ENCODE data around the gene TNS3.
A peak's percentile ranks its signal among the peaks of the same experiment; 100 is the strongest.

Gene TNS3

DNA sequence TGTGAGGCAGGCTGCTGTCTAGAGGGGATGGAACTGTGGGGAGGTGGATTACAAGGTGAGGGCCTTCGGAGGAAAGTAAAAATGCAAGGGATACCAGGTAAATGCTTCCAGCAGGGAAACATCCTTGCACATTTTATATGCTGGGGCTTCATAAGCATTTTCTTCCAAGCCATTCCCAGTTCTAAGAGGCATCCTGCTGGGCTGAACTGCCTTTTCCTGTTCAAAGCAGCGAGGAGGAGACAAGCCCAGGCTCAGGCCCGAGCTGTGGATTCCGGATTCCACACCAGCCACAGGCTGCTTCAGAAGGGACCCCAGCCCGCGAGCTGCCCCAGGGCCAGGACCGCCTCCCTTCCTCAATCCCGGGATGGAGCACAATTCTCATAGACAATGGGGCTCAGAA lies 249.7 kb downstream of the TNS3 start:
- H3K27ac ChIP-seq: no peak overlapping the region
- TF ChIP-seq EZH2 (IDR thresholded peaks at IDR 0.05): no peak
- no peak for TF ChIP-seq FOXP2 (optimal IDR thresholded peaks at IDR 0.05; ENCODE audit: control extremely low read depth, extremely low read length, insufficient read depth)
- TF ChIP-seq POLR2AphosphoS5 (IDR thresholded peaks at IDR 0.05; ENCODE audit: borderline replicate concordance, low read depth, low read length): no peak
- DNase-seq (ENCODE audit: low read depth, low spot score): no peak
- no peak overlapping the region for H3K4me3 ChIP-seq
- no peaks in the 10 kb centered on the region for H3K9me3 ChIP-seq (ENCODE audit: low read depth, low read length)
- no peaks in the 10 kb centered on the region for H3K36me3 ChIP-seq (ENCODE audit: insufficient read depth, low read length)
- no peak overlapping the region for H3K9ac ChIP-seq (ENCODE audit: insufficient read length)

DNA sequence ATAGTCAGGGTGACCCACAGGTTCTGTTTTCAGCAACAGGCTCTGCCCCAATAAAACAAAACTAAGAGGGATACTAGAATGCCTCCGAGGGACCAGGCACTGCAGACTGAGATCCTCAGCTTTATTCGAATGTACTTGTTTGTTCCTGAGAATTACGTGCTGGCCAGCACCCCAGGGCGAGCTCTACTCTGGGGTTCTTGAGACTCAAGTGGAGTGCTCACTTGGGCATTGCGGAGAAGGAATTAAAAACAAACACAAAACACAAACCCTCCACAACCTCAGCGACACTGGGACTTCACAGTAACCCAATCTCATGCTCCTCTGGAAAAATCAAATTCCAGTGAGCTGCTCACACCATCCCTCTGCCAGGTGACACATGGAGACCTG lies 250.7 kb downstream of the TNS3 start:
- no peak for DNase-seq (ENCODE audit: low read depth, low spot score)

DNA sequence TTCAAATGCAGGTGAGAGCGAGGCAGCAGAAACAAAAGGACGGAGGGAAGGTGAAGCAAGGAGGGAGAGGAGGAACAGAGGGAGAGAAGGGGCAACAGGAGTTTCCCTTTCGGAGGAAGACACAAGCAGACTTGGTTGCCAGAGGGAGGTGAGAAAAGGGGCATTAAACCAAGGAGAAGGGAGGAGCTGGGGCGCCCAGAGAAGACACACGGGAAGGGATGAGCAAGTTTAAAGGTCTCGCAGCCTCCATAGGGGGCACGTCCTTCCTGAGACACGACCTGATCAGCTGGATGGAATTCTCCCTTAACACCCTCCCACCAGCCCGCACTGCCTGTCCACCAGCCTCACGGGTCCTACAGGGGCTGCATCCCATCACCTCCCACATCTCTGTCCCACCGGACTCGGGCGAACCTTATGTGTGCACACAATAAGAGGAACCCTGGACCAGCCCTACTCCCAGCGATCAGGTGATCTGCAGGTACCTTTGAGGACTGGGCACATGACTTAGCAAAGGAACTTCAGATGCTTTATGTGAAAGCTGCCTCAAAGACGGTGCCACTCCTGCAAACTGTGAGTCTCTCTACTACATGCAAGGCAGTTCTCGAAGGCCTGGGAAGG lies 251.2 kb downstream of the TNS3 start:
- H3K9me3 ChIP-seq (ENCODE audit: low read depth, low read length): no peaks in the 10 kb centered on the region
- no peak overlapping the region for H3K27ac ChIP-seq
- no peak for DNase-seq (ENCODE audit: low read depth, low spot score)
- H3K36me3 ChIP-seq (ENCODE audit: insufficient read depth, low read length): no peaks in the 10 kb centered on the region
- no peak for TF ChIP-seq FOXP2 (optimal IDR thresholded peaks at IDR 0.05; ENCODE audit: control extremely low read depth, extremely low read length, insufficient read depth)
- TF ChIP-seq POLR2AphosphoS5 (IDR thresholded peaks at IDR 0.05; ENCODE audit: borderline replicate concordance, low read depth, low read length): no peak
- no peak for TF ChIP-seq EZH2 (IDR thresholded peaks at IDR 0.05)
- no peak overlapping the region for H3K9ac ChIP-seq (ENCODE audit: insufficient read length)
- H3K4me3 ChIP-seq: no peak overlapping the region

More for the DNA sequence above, 250.7 kb downstream of the TNS3 start:
- Histone ChIP-seq H3K36me3 (ENCODE audit: insufficient read depth, low read length) (no peaks in the 10 kb centered on the region), H3K4me3 (no peak overlapping the region), H3K9me3 (ENCODE audit: low read depth, low read length) (no peaks in the 10 kb centered on the region), H3K27ac (no peak overlapping the region), H3K9ac (ENCODE audit: insufficient read length) (no peak overlapping the region)
- TF ChIP-seq POLR2AphosphoS5 (IDR thresholded peaks at IDR 0.05; ENCODE audit: borderline replicate concordance, low read depth, low read length): no peak
- TF ChIP-seq EZH2 (IDR thresholded peaks at IDR 0.05): no peak
- no peak for TF ChIP-seq FOXP2 (optimal IDR thresholded peaks at IDR 0.05; ENCODE audit: control extremely low read depth, extremely low read length, insufficient read depth)

DNA sequence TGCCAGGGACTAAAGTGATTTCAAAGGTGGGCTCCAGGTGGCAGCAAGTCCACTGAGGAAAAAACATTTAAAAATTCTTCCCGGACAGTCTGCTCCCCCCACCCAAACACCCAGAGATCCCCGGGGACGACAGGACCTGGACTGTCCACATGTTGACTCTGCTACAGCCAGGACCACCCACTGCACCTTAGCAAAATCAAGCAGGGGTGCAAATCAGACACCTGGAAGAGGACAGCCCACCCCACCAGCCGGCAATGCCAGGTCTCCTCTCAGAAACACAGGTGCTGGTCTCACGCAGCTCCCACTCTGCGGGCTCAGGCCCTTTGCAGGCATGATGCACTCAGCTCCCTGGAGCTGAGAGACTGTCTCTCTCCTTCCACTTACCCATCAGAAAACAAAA lies 251.9 kb downstream of the TNS3 start:
- no peak for TF ChIP-seq FOXP2 (optimal IDR thresholded peaks at IDR 0.05; ENCODE audit: control extremely low read depth, extremely low read length, insufficient read depth)
- Histone ChIP-seq H3K36me3 (ENCODE audit: insufficient read depth, low read length) (no peaks in the 10 kb centered on the region), H3K9ac (ENCODE audit: insufficient read length) (no peak overlapping the region), H3K9me3 (ENCODE audit: low read depth, low read length) (no peaks in the 10 kb centered on the region), H3K4me3 (no peak overlapping the region), H3K27ac (no peak overlapping the region)
- DNase-seq (ENCODE audit: low read depth, low spot score): no peak

DNA sequence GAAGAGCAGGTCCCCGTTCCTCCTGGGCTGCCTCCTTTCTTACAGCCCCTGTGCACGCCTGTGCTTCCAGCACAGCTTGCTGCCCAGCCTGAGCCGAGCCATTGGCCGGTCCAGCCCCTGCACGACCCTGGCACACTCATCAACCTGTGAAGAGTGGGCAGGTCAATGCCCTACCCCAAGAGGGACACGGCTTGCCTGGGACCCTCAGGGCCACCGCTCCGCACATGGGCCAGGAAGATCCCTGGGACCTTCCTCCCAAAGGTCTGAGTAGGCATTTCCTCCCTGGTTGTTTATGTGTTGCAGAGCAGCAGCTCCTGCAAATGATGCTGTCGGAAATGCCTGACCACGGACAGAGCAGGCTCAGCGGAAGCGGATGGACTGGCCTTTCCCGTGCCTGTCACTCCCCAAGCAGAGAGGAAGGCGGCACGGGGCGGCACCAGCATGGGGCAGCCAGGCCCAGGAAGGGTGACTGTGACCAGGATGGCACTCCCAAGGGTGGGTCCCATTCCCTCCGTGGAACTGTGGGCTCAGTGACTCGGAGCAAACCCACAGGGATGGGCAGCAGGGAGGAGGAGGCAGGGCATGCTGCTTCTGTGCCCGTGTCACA lies 252.5 kb downstream of the TNS3 start:
- Histone ChIP-seq H3K36me3 (ENCODE audit: insufficient read depth, low read length) (no peaks in the 10 kb centered on the region), H3K9me3 (ENCODE audit: low read depth, low read length) (no peaks in the 10 kb centered on the region), H3K4me3 (no peak overlapping the region), H3K9ac (ENCODE audit: insufficient read length) (no peak overlapping the region), H3K27ac (no peak overlapping the region)
- no peak for DNase-seq (ENCODE audit: low read depth, low spot score)
- TF ChIP-seq FOXP2 (optimal IDR thresholded peaks at IDR 0.05; ENCODE audit: control extremely low read depth, extremely low read length, insufficient read depth) (no peak), POLR2AphosphoS5 (IDR thresholded peaks at IDR 0.05; ENCODE audit: borderline replicate concordance, low read depth, low read length) (no peak), EZH2 (IDR thresholded peaks at IDR 0.05) (no peak)

DNA sequence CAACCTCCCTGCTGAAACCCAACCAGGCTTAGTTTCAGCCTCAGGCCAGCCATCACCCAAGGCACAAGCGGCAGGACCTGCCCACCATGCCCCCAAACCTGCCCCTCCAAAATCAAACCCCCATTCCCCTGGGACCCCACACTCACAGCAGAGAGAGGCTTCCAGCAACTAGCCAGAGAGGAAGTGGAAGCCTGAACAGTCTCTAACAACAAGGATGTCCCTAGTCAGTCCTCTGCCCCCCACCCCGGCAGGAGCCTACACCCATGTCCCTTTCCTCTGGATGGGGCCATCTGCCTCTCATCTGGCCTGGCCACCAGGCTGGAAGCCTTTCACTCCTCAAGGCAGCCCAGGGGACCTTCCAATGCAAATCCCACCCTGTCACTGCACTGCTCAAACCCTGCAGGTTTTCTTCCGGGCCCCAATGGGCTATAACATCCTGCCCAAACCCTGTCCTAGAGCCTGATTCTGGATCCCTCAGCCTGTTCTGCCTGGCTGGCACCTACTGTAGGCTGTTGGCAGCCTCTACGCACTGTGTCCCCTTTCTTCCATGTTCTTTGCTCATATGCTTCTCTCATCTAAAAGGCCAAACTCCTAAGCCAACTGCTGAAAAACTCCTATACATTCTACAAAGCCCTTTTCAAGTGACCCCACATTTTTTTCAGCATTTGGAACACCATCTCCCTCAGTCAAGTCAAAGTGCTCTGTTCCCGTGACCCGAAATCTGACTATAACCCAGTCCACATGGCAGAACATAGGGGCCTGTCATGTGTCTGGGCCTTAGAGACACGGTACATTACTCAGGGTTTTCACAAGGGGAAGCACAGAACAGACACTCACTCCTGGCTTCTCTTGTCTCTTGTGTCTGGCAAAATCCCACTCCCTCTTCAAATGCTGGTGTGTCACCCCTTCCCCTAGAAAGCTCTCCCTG lies 253.3 kb downstream of the TNS3 start:
- no peaks in the 10 kb centered on the region for H3K9me3 ChIP-seq (ENCODE audit: low read depth, low read length)
- peak overlapping the region; percentile 45 for H3K4me3 ChIP-seq
- TF ChIP-seq EZH2 (IDR thresholded peaks at IDR 0.05) (no peak), FOXP2 (optimal IDR thresholded peaks at IDR 0.05; ENCODE audit: control extremely low read depth, extremely low read length, insufficient read depth) (no peak), POLR2AphosphoS5 (IDR thresholded peaks at IDR 0.05; ENCODE audit: borderline replicate concordance, low read depth, low read length) (no peak)
- DNase-seq (ENCODE audit: low read depth, low spot score): no peak
- no peak overlapping the region for H3K9ac ChIP-seq (ENCODE audit: insufficient read length)
- H3K27ac ChIP-seq: no peak overlapping the region
- no peaks in the 10 kb centered on the region for H3K36me3 ChIP-seq (ENCODE audit: insufficient read depth, low read length)

DNA sequence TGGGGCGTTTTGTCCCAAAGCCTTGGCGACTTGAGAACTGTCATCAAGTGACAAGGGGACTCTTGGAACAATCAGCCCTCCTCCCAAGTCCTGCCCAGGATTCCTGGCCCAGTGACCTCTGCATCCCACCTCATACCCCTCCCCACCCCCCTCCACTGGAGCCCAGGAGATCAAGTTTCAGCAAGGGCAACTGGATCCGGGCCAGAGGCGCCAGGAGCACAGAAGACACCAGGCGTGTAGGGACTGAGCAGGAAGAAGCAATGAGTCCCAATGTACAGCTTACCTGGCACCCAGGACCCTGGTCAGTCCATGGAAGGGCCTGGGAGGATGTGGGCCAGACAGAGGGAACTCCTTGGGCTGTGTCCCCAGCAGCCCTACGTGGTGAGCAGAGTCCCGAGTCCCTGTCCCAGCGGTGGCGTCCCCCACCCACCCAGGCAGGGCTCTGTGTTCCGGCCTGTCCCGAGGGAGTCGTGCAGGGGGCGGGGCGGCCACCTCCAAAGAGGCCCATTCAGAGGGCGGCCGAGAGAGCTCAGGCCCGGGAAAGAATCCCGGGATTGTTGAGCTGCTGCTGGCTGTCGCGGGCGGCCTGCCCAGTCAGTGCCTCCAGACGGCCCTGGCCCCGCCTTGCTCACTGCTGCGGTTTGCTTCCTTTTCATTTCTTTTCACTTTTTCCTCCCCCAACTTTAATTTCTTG lies 254.1 kb downstream of the TNS3 start:
- Histone ChIP-seq H3K36me3 (ENCODE audit: insufficient read depth, low read length) (no peaks in the 10 kb centered on the region), H3K9ac (ENCODE audit: insufficient read length) (no peak overlapping the region), H3K27ac (no peak overlapping the region), H3K4me3 (peak overlapping the region; percentile 45), H3K9me3 (ENCODE audit: low read depth, low read length) (no peaks in the 10 kb centered on the region)
- DNase-seq (ENCODE audit: low read depth, low spot score): no peak
- TF ChIP-seq FOXP2 (optimal IDR thresholded peaks at IDR 0.05; ENCODE audit: control extremely low read depth, extremely low read length, insufficient read depth): no peak
- TF ChIP-seq POLR2AphosphoS5 (IDR thresholded peaks at IDR 0.05; ENCODE audit: borderline replicate concordance, low read depth, low read length): no peak
- TF ChIP-seq EZH2 (IDR thresholded peaks at IDR 0.05): no peak

DNA sequence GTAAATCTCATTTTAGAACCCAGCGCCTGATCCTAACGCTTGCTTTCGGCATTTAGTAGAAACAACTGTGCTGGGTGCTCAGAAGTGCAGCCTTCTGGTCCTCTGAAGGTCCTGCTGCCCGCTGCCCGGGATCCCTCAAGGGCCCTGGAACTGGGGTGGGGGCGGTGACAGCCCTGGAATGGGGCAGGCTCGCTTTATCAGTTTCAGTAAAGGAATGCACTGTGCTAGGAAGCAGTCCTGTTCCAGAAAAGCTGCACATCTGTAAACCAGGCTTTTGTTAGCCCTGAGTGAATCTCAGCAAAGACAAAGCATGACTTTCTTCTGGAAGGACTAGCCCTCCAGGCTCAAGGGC lies 254.6 kb downstream of the TNS3 start:
- no peak overlapping the region for H3K4me3 ChIP-seq
- no peaks in the 10 kb centered on the region for H3K9me3 ChIP-seq (ENCODE audit: low read depth, low read length)
- H3K36me3 ChIP-seq (ENCODE audit: insufficient read depth, low read length): no peaks in the 10 kb centered on the region
- H3K27ac ChIP-seq: no peak overlapping the region
- no peak for DNase-seq (ENCODE audit: low read depth, low spot score)
- TF ChIP-seq FOXP2 (optimal IDR thresholded peaks at IDR 0.05; ENCODE audit: control extremely low read depth, extremely low read length, insufficient read depth): no peak
- TF ChIP-seq EZH2 (IDR thresholded peaks at IDR 0.05): no peak
- no peak for TF ChIP-seq POLR2AphosphoS5 (IDR thresholded peaks at IDR 0.05; ENCODE audit: borderline replicate concordance, low read depth, low read length)
- H3K9ac ChIP-seq (ENCODE audit: insufficient read length): no peak overlapping the region
